NCI-H226 (cell line): ENCODE results near the gene TFEB.

Experiments used
- DNase-seq: peaks from one replicate; pipeline ENCODE4 v3.0.0-alpha.2; 2015

Gene TFEB

GRCh38 chr6:41687501-41688175, 47.8 kb downstream of the TFEB start:
- DNase-seq = no peak

GRCh38 chr6:41685641-41686380, 49.6 kb downstream of the TFEB start:
- no peak for DNase-seq

GRCh38 chr6:41684311-41685180, 50.9 kb downstream of the TFEB start:
- no peak for DNase-seq

- DNase-seq = peak; percentile 45
These were observed 51.7 kb downstream of the TFEB start for GRCh38 chr6:41683523-41684310.

- DNase-seq = no peak
These were observed 52.2 kb downstream of the TFEB start for GRCh38 chr6:41683273-41683522.

GRCh38 chr6:41682497-41683272, 52.7 kb downstream of the TFEB start:
- no peak for DNase-seq

GRCh38 chr6:41682056-41682477, 53.3 kb downstream of the TFEB start:
- DNase-seq = peak; percentile 82

GRCh38 chr6:41680182-41680965, 55.0 kb downstream of the TFEB start:
- DNase-seq = no peak

- DNase-seq = no peak
These were observed 55.7 kb downstream of the TFEB start for GRCh38 chr6:41679696-41680095.

- DNase-seq = no peak
These were observed 56.8 kb downstream of the TFEB start for GRCh38 chr6:41678511-41679084.

- no peak for DNase-seq
These were observed 58.1 kb downstream of the TFEB start for GRCh38 chr6:41677124-41677921.

GRCh38 chr6:41676431-41676830, 59.0 kb downstream of the TFEB start:
- DNase-seq = no peak

GRCh38 chr6:41675992-41676391, 59.4 kb downstream of the TFEB start:
- no peak for DNase-seq

- no peak for DNase-seq
These were observed 60.1 kb downstream of the TFEB start for GRCh38 chr6:41675176-41675775.

GRCh38 chr6:41674231-41675000, 61.0 kb downstream of the TFEB start:
- DNase-seq = no peak

- no peak for DNase-seq
These were observed 61.8 kb downstream of the TFEB start for GRCh38 chr6:41673704-41674000.

- DNase-seq = no peak
These were observed 62.3 kb downstream of the TFEB start for GRCh38 chr6:41672816-41673703.

- DNase-seq = no peak
These were observed 63.4 kb downstream of the TFEB start for GRCh38 chr6:41672016-41672415.
